Measurements from ENCODE around the gene ATF7IP2.
"Not testable (repeated sequence)": the region's sequence is repeated elsewhere in the genome, so short reads cannot be mapped to it uniquely, and the experiment has no call there.

ATF7IP2 gene

GRCh38 chr16:10385725-10386516, at the start of gene ATF7IP2:
Gene ATF7IP2 (plus strand): TSS chr16:10386061. CDS start chr16:10430621, 44,560 bp downstream.
- DNase-seq (ENCODE audit: low read depth in 3 of 3, low spot score in 1 of 3) = peak; percentile 65 to 79 (median 67)

- DNase-seq (ENCODE audit: low read depth in 3 of 3, low spot score in 1 of 3) = no peak
Measured at GRCh38 chr16:10338426-10338825, 47.4 kb upstream of the ATF7IP2 start.

- no peak for DNase-seq (ENCODE audit: low read depth in 3 of 3, low spot score in 1 of 3)
Measured at GRCh38 chr16:10339777-10340732, 45.8 kb upstream of the ATF7IP2 start.

- no peak for DNase-seq (ENCODE audit: low read depth in 3 of 3, low spot score in 1 of 3)
Measured at GRCh38 chr16:10343124-10343760, 42.6 kb upstream of the ATF7IP2 start.

- not testable (repeated sequence) for DNase-seq (ENCODE audit: low read depth in 3 of 3, low spot score in 1 of 3)
Measured at GRCh38 chr16:10344699-10345098, 41.2 kb upstream of the ATF7IP2 start.

- DNase-seq (ENCODE audit: low read depth in 3 of 3, low spot score in 1 of 3) = no peak
Measured at GRCh38 chr16:10345629-10346028, 40.2 kb upstream of the ATF7IP2 start.

- DNase-seq (ENCODE audit: low read depth in 3 of 3, low spot score in 1 of 3) = no peak
Measured at GRCh38 chr16:10349851-10350250, 36.0 kb upstream of the ATF7IP2 start.

- no peak for DNase-seq (ENCODE audit: low read depth in 3 of 3, low spot score in 1 of 3)
Measured at GRCh38 chr16:10352262-10352661, 33.6 kb upstream of the ATF7IP2 start.

- no peak for DNase-seq (ENCODE audit: low read depth in 3 of 3, low spot score in 1 of 3)
Measured at GRCh38 chr16:10355589-10355988, 30.3 kb upstream of the ATF7IP2 start.

- no peak for DNase-seq (ENCODE audit: low read depth in 3 of 3, low spot score in 1 of 3)
Measured at GRCh38 chr16:10356870-10357842, 28.7 kb upstream of the ATF7IP2 start.

- not testable (repeated sequence) for DNase-seq (ENCODE audit: low read depth in 3 of 3, low spot score in 1 of 3)
Measured at GRCh38 chr16:10361747-10362076, 24.1 kb upstream of the ATF7IP2 start.

- DNase-seq (ENCODE audit: low read depth in 3 of 3, low spot score in 1 of 3) = no peak
Measured at GRCh38 chr16:10362077-10362863, 23.6 kb upstream of the ATF7IP2 start.

- not testable (repeated sequence) for DNase-seq (ENCODE audit: low read depth in 3 of 3, low spot score in 1 of 3)
Measured at GRCh38 chr16:10362864-10363197, 23.0 kb upstream of the ATF7IP2 start.

GRCh38 chr16:10366619-10367018, 19.2 kb upstream of the ATF7IP2 start:
- DNase-seq (ENCODE audit: low read depth in 3 of 3, low spot score in 1 of 3) = not testable (repeated sequence)

- no peak for DNase-seq (ENCODE audit: low read depth in 3 of 3, low spot score in 1 of 3)
Measured at GRCh38 chr16:10367616-10368188, 18.2 kb upstream of the ATF7IP2 start.

- no peak for DNase-seq (ENCODE audit: low read depth in 3 of 3, low spot score in 1 of 3)
Measured at GRCh38 chr16:10368969-10369551, 16.8 kb upstream of the ATF7IP2 start.

GRCh38 chr16:10370096-10370726, 15.7 kb upstream of the ATF7IP2 start:
- DNase-seq (ENCODE audit: low read depth in 3 of 3, low spot score in 1 of 3) = no peak

- DNase-seq (ENCODE audit: low read depth in 3 of 3, low spot score in 1 of 3) = no peak
Measured at GRCh38 chr16:10371592-10371991, 14.3 kb upstream of the ATF7IP2 start.
